GM10266 (cell line): Measurements from ENCODE around the gene TICAM1.

ENCODE experiments used
- DNase-seq: peaks from one replicate; pipeline ENCODE4 v3.0.0; 2012; ENCODE audit errors: extremely low spot score
- CTCF ChIP-seq: IDR thresholded peaks from 2 replicates; pipeline ENCODE4 v1.5.1; 2012; ENCODE audit warnings: mild to moderate bottlenecking, low read depth; ENCODE audit not compliant: control insufficient read depth, insufficient read depth; ENCODE audit errors: missing control alignments

Gene TICAM1

GRCh38 chr19:4831304-4831978 lies at the start of gene TICAM1:
Gene TICAM1 (minus strand): TSS chr19:4831712. CDS start chr19:4818377, 13,335 bp downstream.
- DNase-seq, result peak; percentile 82
- no peak for TF ChIP-seq CTCF

DNA sequence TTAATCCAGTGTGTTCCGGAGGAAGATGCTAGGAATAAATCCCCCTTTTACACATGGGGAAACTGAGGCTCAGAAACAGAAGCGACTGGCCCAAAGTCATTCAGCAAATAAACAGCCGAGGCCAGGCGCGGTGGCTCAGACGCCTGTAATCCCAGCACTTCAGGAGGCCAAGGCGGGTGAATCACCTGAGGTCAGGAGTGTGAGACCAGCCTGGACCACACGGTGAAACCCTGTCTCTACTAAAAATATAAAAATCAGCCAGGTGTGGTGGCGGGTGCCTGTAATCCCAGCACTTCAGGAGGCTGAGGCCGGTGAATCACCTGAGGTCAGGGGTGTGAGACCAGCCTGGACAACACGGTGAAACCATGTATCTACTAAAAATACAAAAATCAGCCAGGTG lies 47.5 kb upstream of the TICAM1 start:
- no peak for TF ChIP-seq CTCF
- DNase-seq, result no peak

DNA sequence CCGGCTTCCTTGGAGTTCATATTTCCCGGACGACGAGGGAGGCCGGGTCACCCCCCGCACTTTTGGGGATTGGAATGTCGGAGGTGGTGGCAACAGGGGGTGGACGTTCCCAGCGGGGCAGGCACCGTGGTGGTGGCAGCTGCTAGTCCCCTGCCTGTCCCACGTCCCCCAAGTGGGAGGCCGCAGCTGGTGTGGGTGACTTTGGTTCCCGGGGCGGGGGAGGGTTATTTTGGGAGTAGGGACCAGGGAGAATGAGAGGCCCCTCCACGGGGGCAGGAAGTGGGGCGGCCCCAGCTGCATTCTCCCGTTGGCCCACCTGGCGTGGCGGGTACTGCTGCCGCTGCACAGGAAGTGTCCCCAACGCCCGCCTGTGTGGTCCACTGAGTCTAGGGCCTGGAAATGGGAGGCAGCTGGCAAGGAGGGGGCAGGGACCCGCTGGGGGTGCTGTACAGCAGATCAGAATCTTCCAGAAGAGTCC lies 47.0 kb upstream of the TICAM1 start:
- DNase-seq, result peak; percentile 35
- TF ChIP-seq CTCF, result no peak

DNA sequence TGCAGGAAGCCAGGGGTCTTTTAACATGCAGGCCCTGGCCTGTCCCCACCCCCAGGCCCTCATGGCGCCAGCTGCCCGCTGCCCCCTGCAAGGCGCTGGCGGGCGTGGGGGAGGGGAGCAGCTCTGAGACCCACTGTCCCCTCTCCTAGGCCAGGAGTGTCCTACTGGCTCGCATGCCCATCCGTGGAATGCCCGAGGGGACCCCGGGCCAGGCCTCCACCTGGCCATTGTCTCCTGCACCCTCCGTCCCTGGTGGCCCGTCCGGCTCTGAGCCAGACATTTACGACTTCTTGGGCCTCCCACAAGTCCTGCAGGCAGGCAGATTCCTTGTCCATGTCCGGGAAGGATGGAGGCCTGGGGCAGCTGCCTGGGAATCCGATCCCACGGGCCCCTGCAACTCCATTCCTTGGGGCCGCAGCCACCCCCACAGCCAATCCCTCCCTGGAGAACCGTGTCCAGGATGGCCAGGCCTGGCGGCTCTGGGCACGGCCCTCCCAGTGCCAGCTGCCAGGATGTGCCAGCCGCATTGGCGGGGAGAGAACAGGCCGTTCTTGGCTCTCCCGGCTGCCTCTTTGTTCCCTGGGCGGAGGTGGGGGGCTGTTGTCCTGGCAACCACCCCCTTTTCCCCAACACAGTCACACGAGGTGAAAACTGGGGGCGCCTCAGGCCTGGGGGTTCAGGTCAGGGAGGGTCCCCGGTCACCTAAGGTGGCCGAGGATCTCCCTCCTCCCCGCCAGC lies 46.4 kb upstream of the TICAM1 start:
- TF ChIP-seq CTCF, result no peak
- DNase-seq, result peak; percentile 20

GRCh38 chr19:4873930-4874329 lies 42.4 kb upstream of the TICAM1 start:
- DNase-seq, result no peak

GRCh38 chr19:4871711-4872110 lies 40.2 kb upstream of the TICAM1 start:
- DNase-seq, result no peak
- no peak for TF ChIP-seq CTCF

More at GRCh38 chr19:4873930-4874329, 42.4 kb upstream of the TICAM1 start:
- no peak for TF ChIP-seq CTCF
